K562 (cell line): ENCODE results near the gene ARID4B.

Experiments used
- BRD4 ChIP-seq: fragments of 200-600 bp; sonication (generic); IDR thresholded peaks from 2 replicates; pipeline ENCODE4 v1.6.1; 2017; ENCODE audit warnings: inconsistent platforms
- CTBP1 ChIP-seq: fragments of 450-650 bp; IDR thresholded peaks from 2 replicates; pipeline ENCODE4 v1.6.1; 2016; ENCODE audit warnings: borderline replicate concordance
- EZH2 ChIP-seq: IDR thresholded peaks from 2 replicates; pipeline ENCODE4 v1.6.1; 2012; ENCODE audit warnings: low read depth, mild to moderate bottlenecking, inconsistent platforms, low read length, borderline replicate concordance
- GATA2 ChIP-seq: sonication (generic); formaldehyde crosslinking; IDR thresholded peaks from 2 replicates; pipeline ENCODE4 v1.4.0; 2020; ENCODE audit warnings: mild to moderate bottlenecking, missing genetic modification reagents
- HMG20A ChIP-seq: fragments of 450-650 bp; formaldehyde crosslinking; conservative IDR thresholded peaks from 2 replicates; pipeline ENCODE4 v1.4.0; 2020; ENCODE audit warnings: mild to moderate bottlenecking, mixed read lengths
- KDM1A ChIP-seq, 2 experiments: fragments of 450-650 bp; IDR thresholded peaks; 2 replicates each; pipeline ENCODE4 v1.6.1; 2016; ENCODE audit warnings: mild to moderate bottlenecking in 2 of 2
- NFE2L1 ChIP-seq: fragments of 450-650 bp; IDR thresholded peaks from 2 replicates; pipeline ENCODE4 v1.6.1; 2016; ENCODE audit warnings: missing genetic modification characterization, low read depth, mild to moderate bottlenecking, missing compliant biosample characterization, moderate library complexity, borderline replicate concordance
- NFIC ChIP-seq: fragments of 450-650 bp; IDR thresholded peaks from 2 replicates; pipeline ENCODE4 v1.6.1; 2017; ENCODE audit warnings: mild to moderate bottlenecking, inconsistent platforms
- PCBP2 ChIP-seq: fragments of 200-400 bp; formaldehyde crosslinking; IDR thresholded peaks from 2 replicates; pipeline ENCODE4 v1.6.1; 2018; ENCODE audit warnings: low read length, low read depth, mild to moderate bottlenecking, moderate library complexity; ENCODE audit not compliant: poor library complexity, severe bottlenecking
- POLR2AphosphoS5 ChIP-seq: IDR thresholded peaks from 2 replicates; pipeline ENCODE4 v1.6.1; 2011; ENCODE audit warnings: mild to moderate bottlenecking, low read depth, low read length, moderate library complexity; ENCODE audit not compliant: control insufficient read depth, insufficient read depth
- PRMT5 ChIP-seq: sonication (generic); formaldehyde crosslinking; IDR thresholded peaks from 2 replicates; pipeline ENCODE4 v1.5.0; 2020; ENCODE audit warnings: missing genetic modification reagents
- ZNF699 ChIP-seq: fragments of 250-450 bp; sonication (Bioruptor Pico); IDR thresholded peaks from 2 replicates; pipeline ENCODE4 v1.8.0; 2021; ENCODE audit warnings: mild to moderate bottlenecking, moderate library complexity; ENCODE audit not compliant: insufficient replicate concordance
- TF ChIP-seq, protein P1 (sequence below): fragments of 450-650 bp; IDR thresholded peaks from 2 replicates; pipeline ENCODE4 v1.6.1; 2016

DNA sequence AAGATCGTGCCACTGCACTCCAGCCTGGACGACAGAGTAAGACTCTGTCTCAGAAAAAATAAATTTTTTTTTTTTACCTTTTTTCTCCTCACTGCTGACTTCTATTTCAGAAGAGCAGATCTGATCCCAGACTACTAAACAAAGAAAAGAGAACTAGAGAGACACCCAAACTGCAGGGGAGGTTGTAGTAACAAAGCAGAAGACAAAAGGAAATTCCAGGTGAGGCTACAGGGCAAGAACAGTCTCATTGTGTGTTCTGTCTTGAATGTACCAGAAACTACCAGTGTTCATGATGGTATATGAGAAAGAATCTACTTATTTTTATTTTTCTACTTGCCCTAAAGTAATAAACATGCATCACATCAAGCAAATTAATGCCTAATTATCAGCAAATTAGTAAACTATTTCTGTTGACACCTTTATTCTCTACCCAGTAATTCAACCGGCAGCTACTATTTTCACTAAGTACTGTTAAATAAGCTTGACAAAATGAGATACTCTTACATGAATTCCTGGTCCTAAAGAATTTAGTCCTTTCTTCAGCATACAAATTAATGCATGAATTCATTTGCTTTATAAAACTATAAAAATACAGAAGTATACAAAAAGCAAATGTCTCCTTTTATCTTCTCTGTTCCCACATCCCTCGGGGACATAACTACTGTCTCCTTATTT is 40.6 kb downstream of the ARID4B start:
- no peak for TF ChIP-seq ZNF699 (CRISPR knock-in tag)
- no peak for TF ChIP-seq NFIC
- no peak for TF ChIP-seq KDM1A (IDR thresholded peaks at IDR 0.05)
- TF ChIP-seq, protein P1, sequence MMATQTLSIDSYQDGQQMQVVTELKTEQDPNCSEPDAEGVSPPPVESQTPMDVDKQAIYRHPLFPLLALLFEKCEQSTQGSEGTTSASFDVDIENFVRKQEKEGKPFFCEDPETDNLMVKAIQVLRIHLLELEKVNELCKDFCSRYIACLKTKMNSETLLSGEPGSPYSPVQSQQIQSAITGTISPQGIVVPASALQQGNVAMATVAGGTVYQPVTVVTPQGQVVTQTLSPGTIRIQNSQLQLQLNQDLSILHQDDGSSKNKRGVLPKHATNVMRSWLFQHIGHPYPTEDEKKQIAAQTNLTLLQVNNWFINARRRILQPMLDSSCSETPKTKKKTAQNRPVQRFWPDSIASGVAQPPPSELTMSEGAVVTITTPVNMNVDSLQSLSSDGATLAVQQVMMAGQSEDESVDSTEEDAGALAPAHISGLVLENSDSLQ: no peak
- TF ChIP-seq CTBP1: no peak
- no peak for TF ChIP-seq POLR2AphosphoS5
- TF ChIP-seq EZH2: no peak
- no peak for TF ChIP-seq PCBP2
- TF ChIP-seq GATA2 (CRISPR knock-in tag): no peak
- no peak for TF ChIP-seq BRD4
- TF ChIP-seq PRMT5 (CRISPR knock-in tag): no peak
- TF ChIP-seq NFE2L1: no peak
- TF ChIP-seq HMG20A (CRISPR knock-in tag): no peak
